HepG2 (cell line): Measurements from ENCODE around the gene KCND2. TPM values are rescaled to one million over a fixed set of nuclear protein-coding genes. Genes with fewer than 3 reads are reported as not detected.

Source experiments
- ATAC-seq: fragments of 200-7000 bp; cut with Tn5 transposase; 3 replicates; pipeline ENCODE4 v1.9.1; 2020; ENCODE audit warnings: mild to moderate bottlenecking, moderate library complexity
- BruUV-seq: library from RNA; stranded (reverse); fragments of 400-500 nt; replicated peaks from 2 replicates; lab custom pipeline; 2021; lab: Mats Ljungman, UMichigan
- CTCF ChIA-PET: fragments of 300-600 bp; formaldehyde crosslinking; extraction: SDS; loops from one replicate; lab custom pipeline; 2021; ENCODE audit warnings: low total read pairs, inconsistent platforms, low intra/inter-chr PET ratio; lab: Yijun Ruan, JAX
- POLR2A ChIA-PET: fragments of 350-600 bp; sonication (Branson Sonifier 250); formaldehyde crosslinking; loops from one replicate; lab custom pipeline; 2020; ENCODE audit warnings: antibody characterized with exemption, inconsistent platforms; lab: Yijun Ruan, JAX
- DNase-seq: peaks from one replicate; pipeline ENCODE4 v3.0.0-alpha.2; 2015; ENCODE audit warnings: low spot score
- FAIRE-seq: peaks from 3 replicates; lab custom pipeline; 2011; peaks lifted over from hg19 to GRCh38; lab: Jason Lieb, UNC
- H2AFZ ChIP-seq: one replicate; pipeline ENCODE4 v1.6.1; 2011; ENCODE audit warnings: low read length, inconsistent platforms
- H3K27ac ChIP-seq: fragments of 300-600 bp; 3 replicates; pipeline ENCODE4 v1.8.0; 2011; ENCODE audit warnings: mixed run types, mild to moderate bottlenecking, mixed read lengths, low read length, inconsistent platforms; ENCODE audit not compliant: insufficient read depth; ENCODE audit errors: extremely low read length
- H3K27me3 ChIP-seq, 2 experiments: fragments of 200-600 bp in 1 of 2; 2 replicates in 1 of 2; 3 replicates in 1 of 2; pipeline versions ENCODE4 v1.6.0 to v1.8.0; 2011; ENCODE audit warnings: low read length in 2 of 2, mild to moderate bottlenecking in 2 of 2, moderate library complexity in 2 of 2, inconsistent platforms in 1 of 2; ENCODE audit not compliant: insufficient read depth in 2 of 2, control insufficient read depth in 1 of 2
- H3K36me3 ChIP-seq, 2 experiments: fragments of 200-600 bp in 1 of 2; replicated peaks in 1 of 2; 2 replicates in 1 of 2; 3 replicates in 1 of 2; pipeline versions ENCODE4 v1.5.1 to v1.8.0; 2011; ENCODE audit warnings: low read length in 2 of 2, inconsistent platforms in 1 of 2; ENCODE audit not compliant: insufficient read depth in 2 of 2, control insufficient read depth in 1 of 2
- H3K4me1 ChIP-seq: 2 replicates; pipeline ENCODE4 v1.5.1; 2012; ENCODE audit warnings: low read length, inconsistent platforms; ENCODE audit not compliant: insufficient read depth
- H3K4me2 ChIP-seq: 2 replicates; pipeline ENCODE4 v1.6.0; 2011; ENCODE audit warnings: low read depth, low read length, inconsistent platforms
- H3K4me3 ChIP-seq, 3 experiments: fragments of 200-600 bp in 1 of 3; sonication (generic), shearing (Covaris generic) in 1 of 3; replicated peaks in 1 of 3; 2 replicates each; pipeline ENCODE4 v1.5.1; 2011 to 2016; ENCODE audit warnings: low read length in 3 of 3, inconsistent platforms in 2 of 3, low read depth in 2 of 3, mild to moderate bottlenecking in 2 of 3, control low read depth in 1 of 3, mixed read lengths in 1 of 3; ENCODE audit not compliant: insufficient read depth in 1 of 3
- H3K79me2 ChIP-seq: one replicate; pipeline ENCODE4 v1.6.1; 2011; ENCODE audit warnings: low read length, inconsistent platforms; ENCODE audit not compliant: insufficient read depth
- H3K9ac ChIP-seq: 2 replicates; pipeline ENCODE4 v1.6.0; 2011; ENCODE audit warnings: mild to moderate bottlenecking, low read depth, low read length, inconsistent platforms; ENCODE audit not compliant: insufficient read depth
- H3K9me3 ChIP-seq: 2 replicates; pipeline ENCODE4 v1.5.1; 2012; ENCODE audit warnings: mild to moderate bottlenecking, low read length
- H4K20me1 ChIP-seq: 2 replicates; pipeline ENCODE4 v1.6.0; 2011; ENCODE audit warnings: inconsistent platforms, mild to moderate bottlenecking, low read length, moderate library complexity; ENCODE audit not compliant: insufficient read depth
- ATF6 ChIP-seq: sonication (generic); formaldehyde crosslinking; conservative IDR thresholded peaks from 2 replicates; pipeline ENCODE4 v1.4.0; 2020; ENCODE audit warnings: missing genetic modification reagents
- CBX2 ChIP-seq, 2 experiments: fragments of 200-600 bp in 1 of 2; sonication (generic); formaldehyde crosslinking in 1 of 2; IDR thresholded peaks; 2 replicates each; pipeline versions ENCODE4 v1.7.0 to v1.8.1; 2018 to 2022; ENCODE audit warnings: low read depth in 2 of 2, low read length in 1 of 2, mild to moderate bottlenecking in 1 of 2, missing genetic modification reagents in 1 of 2
- CCDC6 ChIP-seq: sonication (generic); formaldehyde crosslinking; IDR thresholded peaks from 2 replicates; pipeline ENCODE4 v1.8.1; 2022; ENCODE audit warnings: mild to moderate bottlenecking, missing genetic modification reagents, moderate library complexity
- CENPT ChIP-seq: sonication (generic); formaldehyde crosslinking; IDR thresholded peaks from 2 replicates; pipeline ENCODE4 v1.8.0; 2022; ENCODE audit warnings: low read depth, mild to moderate bottlenecking, moderate library complexity, missing genetic modification reagents
- HNRNPK ChIP-seq: fragments of 200-400 bp; formaldehyde crosslinking; IDR thresholded peaks from 2 replicates; pipeline ENCODE4 v1.6.1; 2018; ENCODE audit warnings: low read length, low read depth, moderate library complexity, mild to moderate bottlenecking; ENCODE audit not compliant: poor library complexity, severe bottlenecking
- HOMEZ ChIP-seq: IDR thresholded peaks from 2 replicates; pipeline ENCODE4 v1.6.1; 2016; ENCODE audit warnings: low read depth
- IRF2 ChIP-seq: IDR thresholded peaks from 2 replicates; pipeline ENCODE4 v1.6.1; 2018; ENCODE audit warnings: missing genetic modification reagents, missing compliant biosample characterization
- KLF11 ChIP-seq: IDR thresholded peaks from 2 replicates; pipeline ENCODE4 v1.6.1; 2016; ENCODE audit warnings: missing compliant biosample characterization
- PCBP2 ChIP-seq: fragments of 200-400 bp; formaldehyde crosslinking; optimal IDR thresholded peaks from 2 replicates; pipeline ENCODE3; 2018; ENCODE audit warnings: low read length, low read depth; ENCODE audit not compliant: poor library complexity, severe bottlenecking
- SALL1 ChIP-seq: sonication (generic); formaldehyde crosslinking; IDR thresholded peaks from 2 replicates; pipeline ENCODE4 v1.8.0; 2022; ENCODE audit warnings: mild to moderate bottlenecking, missing genetic modification reagents
- SMAD1 ChIP-seq: sonication (generic); formaldehyde crosslinking; IDR thresholded peaks from 2 replicates; pipeline ENCODE4 v1.4.0; 2020; ENCODE audit warnings: missing genetic modification reagents, low read depth, mild to moderate bottlenecking, borderline replicate concordance
- SRF ChIP-seq: IDR thresholded peaks from 2 replicates; pipeline ENCODE4 v1.6.1; 2011; ENCODE audit warnings: mild to moderate bottlenecking, low read depth, low read length, moderate library complexity
- TRIM24 ChIP-seq: sonication (generic); formaldehyde crosslinking; IDR thresholded peaks from 2 replicates; pipeline ENCODE4 v1.8.0; 2022; ENCODE audit warnings: mild to moderate bottlenecking, missing genetic modification reagents
- U2AF2 ChIP-seq: fragments of 200-400 bp; formaldehyde crosslinking; IDR thresholded peaks from 2 replicates; pipeline ENCODE4 v1.6.1; 2017; ENCODE audit warnings: low read depth, mild to moderate bottlenecking, low read length
- ZC3H4 ChIP-seq: sonication (generic); formaldehyde crosslinking; IDR thresholded peaks from 2 replicates; pipeline ENCODE4 v1.4.0; 2020; ENCODE audit warnings: missing genetic modification reagents, borderline replicate concordance
- ZNF326 ChIP-seq: sonication (generic); formaldehyde crosslinking; IDR thresholded peaks from 2 replicates; pipeline ENCODE4 v1.4.0; 2020; ENCODE audit warnings: missing genetic modification reagents, borderline replicate concordance
- ZNF639 ChIP-seq: conservative IDR thresholded peaks from 2 replicates; pipeline ENCODE4 v1.6.1; 2018; ENCODE audit warnings: missing genetic modification reagents
- ZNF784 ChIP-seq: sonication (generic); formaldehyde crosslinking; IDR thresholded peaks from 2 replicates; pipeline ENCODE4 v1.5.1; 2020; ENCODE audit warnings: missing genetic modification reagents, mild to moderate bottlenecking, borderline replicate concordance
- WGBS: methylation state at CpG from one replicate; pipeline ENCODE4 v1.1.6; 2017; ENCODE audit warnings: low lambda C conversion rate; 5-methylcytosine and 5-hydroxymethylcytosine counted together
- in situ Hi-C: cut with HindIII; loops from 2 replicates; pipeline ENCODE4 v1.10.0; 2017; ENCODE audit warnings: low pct_unique_long_range_greater_than_20kb; ENCODE audit not compliant: extremely low pct_ligation_motif_present
- intact Hi-C: fragments of 100-400 bp; cut with micrococcal nuclease; formaldehyde crosslinking; loops from one replicate; pipeline ENCODE4 v1.10.0; 2022; ENCODE audit not compliant: unreplicated experiment
- polyA plus RNA-seq, 8 experiments: library from polyadenylated mRNA; depleted of rRNA in 3 of 8; stranded (reverse) in 7 of 8; unstranded in 1 of 8; fragments of >200 nt; fragmentation: Illumina TruSeq in 4 of 8; extraction: Trizol in 4 of 8; gene quantifications; 2 replicates each; pipeline versions ENCODE4 v1.2.1 to v1.2.3, GENCODE V29; 2011 to 2016; ENCODE audit warnings: low read depth in 4 of 8, missing spikeins in 1 of 8, mixed read lengths in 1 of 8; ENCODE audit not compliant: insufficient read depth in 1 of 8
- total RNA-seq, 5 experiments: library from RNA; depleted of rRNA; stranded (reverse); fragments of >200 nt; fragmentation: Illumina TruSeq; extraction: Trizol; gene quantifications; 2 replicates each; pipeline ENCODE4 v1.2.3, GENCODE V29; 2016; ENCODE audit warnings: low read depth in 1 of 5

The KCND2 gene
- total and polyA plus RNA-seq, 2 of the 13 experiments (the other 11 are each of a cell fraction or from before 2014, with no cell fraction given), result not detected

GRCh38 chr7:120628251-120628650 is 355.3 kb downstream of the KCND2 start:
- Histone ChIP-seq H3K9me3 (no peaks in the 10 kb centered on the region), H3K79me2 (no peaks in the 10 kb centered on the region), H3K27ac (no peak overlapping the region), H3K4me3 (no peak overlapping the region), H3K4me2 (no peak overlapping the region), H2AFZ (no peak overlapping the region), H3K4me1 (no peaks in the 10 kb centered on the region), H3K9ac (no peak overlapping the region), H3K36me3 (no peaks in the 10 kb centered on the region), H3K27me3 (no peaks in the 10 kb centered on the region), H4K20me1 (no peaks in the 10 kb centered on the region)
- in situ Hi-C loops, result no loop called here
- intact Hi-C loops, result no loop called here
- ChIA-PET CTCF (no interaction called here), POLR2A (no interaction called here)
- FAIRE-seq (no peak), DNase-seq (no peak), ATAC-seq (no peak)
- TF ChIP-seq PCBP2 (no peak), ATF6 (CRISPR knock-in tag) (no peak), KLF11 (CRISPR knock-in tag) (no peak), HNRNPK (no peak), HOMEZ (no peak), ZNF639 (CRISPR knock-in tag) (no peak), ZNF326 (no peak), CBX2 (IDR thresholded peaks at IDR 0.05; ENCODE audit: low read depth, low read length) (no peak), CBX2 (CRISPR knock-in tag; IDR thresholded peaks at IDR 0.05; ENCODE audit: low read depth) (no peak), CCDC6 (CRISPR knock-in tag) (no peak), SALL1 (CRISPR knock-in tag) (no peak), ZNF784 (no peak), CENPT (CRISPR knock-in tag) (no peak), SMAD1 (CRISPR knock-in tag) (no peak), U2AF2 (no peak), SRF (no peak), TRIM24 (CRISPR knock-in tag) (no peak), ZC3H4 (CRISPR knock-in tag) (no peak), IRF2 (no peak)
- WGBS, result 0% methylated on average over 1 of the region's 1 CpG
- no TSS peak for BruUV-seq
